CD14-positive monocyte (primary cell): ENCODE results near the gene TTBK1. TPM values are rescaled to one million over a fixed set of nuclear protein-coding genes. Genes with fewer than 3 reads are reported as not detected.

Experiments used
- DNase-seq, 3 donors: peaks; one replicate each; pipeline ENCODE4 v3.0.0-alpha.2; 2011 to 2022
- H2AFZ ChIP-seq: 2 replicates; pipeline ENCODE4 v1.6.0; 2012; ENCODE audit warnings: mild to moderate bottlenecking, low read depth, low read length, inconsistent platforms; ENCODE audit not compliant: insufficient read depth, poor library complexity, severe bottlenecking
- H3K27ac ChIP-seq, 2 donors: 1 replicate in 1 of 2; 2 replicates in 1 of 2; pipeline ENCODE4 v1.5.1; 2012 to 2013; ENCODE audit warnings: low read length in 2 of 2, control low read depth in 1 of 2, inconsistent platforms in 1 of 2, low read depth in 1 of 2, mild to moderate bottlenecking in 1 of 2
- H3K27me3 ChIP-seq, 2 donors: one replicate each; pipeline versions ENCODE4 v1.6.0 to v1.6.1; 2011 to 2013; ENCODE audit warnings: low read length in 2 of 2; ENCODE audit not compliant: control insufficient read depth in 2 of 2, insufficient read depth in 2 of 2
- H3K36me3 ChIP-seq, 2 donors: replicated peaks in 1 of 2; 1 replicate in 1 of 2; 2 replicates in 1 of 2; pipeline versions ENCODE4 v1.5.1 to v1.6.1; 2012 to 2013; ENCODE audit warnings: low read length in 2 of 2, control low read depth in 1 of 2, inconsistent platforms in 1 of 2, mild to moderate bottlenecking in 1 of 2; ENCODE audit not compliant: insufficient read depth in 2 of 2, control insufficient read depth in 1 of 2
- H3K4me1 ChIP-seq, 2 donors: 1 replicate in 1 of 2; 2 replicates in 1 of 2; pipeline versions ENCODE4 v1.5.1 to v1.6.1; 2012 to 2013; ENCODE audit warnings: low read length in 2 of 2, control low read depth in 1 of 2, inconsistent platforms in 1 of 2, mild to moderate bottlenecking in 1 of 2, moderate library complexity in 1 of 2; ENCODE audit not compliant: insufficient read depth in 2 of 2, control insufficient read depth in 1 of 2
- H3K4me2 ChIP-seq: replicated peaks from 2 replicates; pipeline ENCODE3; 2012; ENCODE audit warnings: low read length, moderate library complexity, mild to moderate bottlenecking; ENCODE audit not compliant: poor library complexity, severe bottlenecking; ENCODE audit errors: extremely low read depth
- H3K4me3 ChIP-seq, 3 experiments: fragments of 200-600 bp in 1 of 3; sonication (generic) in 1 of 3; replicated peaks in 1 of 3; 1 replicate in 2 of 3; 2 replicates in 1 of 3; pipeline ENCODE4 v1.5.1; 2011 to 2013; ENCODE audit warnings: low read length in 3 of 3, mild to moderate bottlenecking in 3 of 3, control low read depth in 2 of 3, low read depth in 2 of 3, inconsistent platforms in 1 of 3, moderate library complexity in 1 of 3
- H3K79me2 ChIP-seq: 2 replicates; pipeline ENCODE4 v1.6.0; 2012; ENCODE audit warnings: mild to moderate bottlenecking, control low read depth, inconsistent platforms, low read length, moderate library complexity; ENCODE audit not compliant: insufficient read depth
- H3K9ac ChIP-seq: 2 replicates; pipeline ENCODE4 v1.6.0; 2017; ENCODE audit warnings: low read length, mild to moderate bottlenecking; ENCODE audit not compliant: insufficient read depth, poor library complexity, severe bottlenecking
- H3K9me3 ChIP-seq, 2 donors: replicated peaks in 1 of 2; 1 replicate in 1 of 2; 2 replicates in 1 of 2; pipeline versions ENCODE4 v1.5.1 to v1.6.1; 2012 to 2013; ENCODE audit warnings: low read length in 2 of 2, control low read depth in 1 of 2; ENCODE audit not compliant: control insufficient read depth in 1 of 2, insufficient read depth in 1 of 2
- H4K20me1 ChIP-seq: 2 replicates; pipeline ENCODE4 v1.6.0; 2012; ENCODE audit warnings: mild to moderate bottlenecking, low read length, control low read depth, moderate library complexity; ENCODE audit not compliant: insufficient read depth
- H3K27ac Mint-ChIP-seq, 7 donors: one replicate each; pipeline ENCODE4 v1.8.0; 2020; ENCODE audit warnings: mild to moderate bottlenecking in 7 of 7, mixed read lengths in 7 of 7, moderate library complexity in 6 of 7, inconsistent platforms in 2 of 7
- H3K27me3 Mint-ChIP-seq, 3 donors: one replicate each; pipeline ENCODE4 v1.8.0; 2021 to 2022; ENCODE audit warnings: low read depth in 3 of 3, mild to moderate bottlenecking in 3 of 3, mixed read lengths in 3 of 3, moderate library complexity in 3 of 3, inconsistent platforms in 1 of 3
- H3K36me3 Mint-ChIP-seq, 2 donors: one replicate each; pipeline ENCODE4 v1.8.0; 2020; ENCODE audit warnings: mixed read lengths in 2 of 2, inconsistent platforms in 1 of 2, mild to moderate bottlenecking in 1 of 2
- H3K4me1 Mint-ChIP-seq: one replicate; pipeline ENCODE4 v1.8.0; 2020; ENCODE audit warnings: mild to moderate bottlenecking, mixed read lengths
- H3K4me3 Mint-ChIP-seq, 2 donors: one replicate each; pipeline ENCODE4 v1.8.0; 2020; ENCODE audit warnings: mild to moderate bottlenecking in 2 of 2, mixed read lengths in 2 of 2, moderate library complexity in 1 of 2
- H3K9me3 Mint-ChIP-seq, 7 donors: one replicate each; pipeline ENCODE4 v1.8.0; 2020 to 2022; ENCODE audit warnings: mixed read lengths in 7 of 7, mild to moderate bottlenecking in 6 of 7, moderate library complexity in 6 of 7, inconsistent platforms in 2 of 7
- WGBS: methylation state at CpG from one replicate; pipeline ENCODE4 v1.1.5; 2013; ENCODE audit warnings: missing lambda C conversion rate; ENCODE audit not compliant: insufficient coverage; 5-methylcytosine and 5-hydroxymethylcytosine counted together
- intact Hi-C, 2 donors: fragments of 100-400 bp; cut with micrococcal nuclease; formaldehyde crosslinking; loops; one replicate each; pipeline versions ENCODE4 v1.15.0 to v1.15.1; 2023
- polyA plus RNA-seq, 3 donors: library from polyadenylated mRNA; depleted of rRNA in 1 of 3; unstranded in 2 of 3; stranded (reverse) in 1 of 3; fragments of 300-500 nt in 2 of 3; fragments of >200 nt in 1 of 3; fragmentation: Illumina TruSeq in 2 of 3; gene quantifications; 1 replicate in 2 of 3; 2 replicates in 1 of 3; pipeline ENCODE4 v1.2.3, GENCODE V29; 2012 to 2021
- small RNA-seq: library from RNA; depleted of rRNA; stranded (forward); fragments of <200 nt; gene quantifications from one replicate; pipeline ENCODE3, GENCODE V24; 2012; ENCODE audit warnings: low read depth; ENCODE audit not compliant: insufficient read length
- TF ChIP-seq, protein P1 (sequence below): fragments of 200-600 bp; IDR thresholded peaks from one replicate; pipeline ENCODE4 v1.8.0; 2022; ENCODE audit warnings: antibody characterized with exemption, mild to moderate bottlenecking

The TTBK1 gene
- polyA plus RNA-seq, 3 donors, result not detected

DNA sequence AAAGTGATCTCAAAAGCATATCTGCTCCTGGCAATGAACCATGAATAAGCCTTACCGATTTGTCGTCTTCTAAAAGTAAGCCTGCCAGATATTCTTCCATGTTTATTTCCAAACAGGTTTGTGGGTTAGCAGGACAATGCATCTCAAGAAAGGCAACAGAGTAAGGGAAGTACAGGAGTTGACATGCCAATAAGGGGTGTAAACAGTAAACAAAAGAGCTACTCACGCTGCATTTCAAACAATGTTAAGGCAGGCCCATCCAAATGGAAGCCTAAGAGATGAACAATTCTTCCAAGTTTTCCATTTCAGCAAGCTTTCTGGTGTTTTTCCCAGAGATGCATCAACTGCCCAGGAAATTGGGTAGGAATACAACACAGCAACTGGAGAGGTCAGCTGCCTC is 93.1 kb downstream of the TTBK1 start:
- Mint-ChIP-seq H3K9me3 (no peaks in the 10 kb centered on the region), H3K4me3 (no peak overlapping the region), H3K4me1 (peaks cover 31% of the 10 kb centered on the region), H3K27ac (no peak overlapping the region), H3K36me3 (peaks cover 52 to 55% of the 10 kb centered on the region in 2 donors), H3K27me3 (no peaks in the 10 kb centered on the region)
- TF ChIP-seq, protein P1, sequence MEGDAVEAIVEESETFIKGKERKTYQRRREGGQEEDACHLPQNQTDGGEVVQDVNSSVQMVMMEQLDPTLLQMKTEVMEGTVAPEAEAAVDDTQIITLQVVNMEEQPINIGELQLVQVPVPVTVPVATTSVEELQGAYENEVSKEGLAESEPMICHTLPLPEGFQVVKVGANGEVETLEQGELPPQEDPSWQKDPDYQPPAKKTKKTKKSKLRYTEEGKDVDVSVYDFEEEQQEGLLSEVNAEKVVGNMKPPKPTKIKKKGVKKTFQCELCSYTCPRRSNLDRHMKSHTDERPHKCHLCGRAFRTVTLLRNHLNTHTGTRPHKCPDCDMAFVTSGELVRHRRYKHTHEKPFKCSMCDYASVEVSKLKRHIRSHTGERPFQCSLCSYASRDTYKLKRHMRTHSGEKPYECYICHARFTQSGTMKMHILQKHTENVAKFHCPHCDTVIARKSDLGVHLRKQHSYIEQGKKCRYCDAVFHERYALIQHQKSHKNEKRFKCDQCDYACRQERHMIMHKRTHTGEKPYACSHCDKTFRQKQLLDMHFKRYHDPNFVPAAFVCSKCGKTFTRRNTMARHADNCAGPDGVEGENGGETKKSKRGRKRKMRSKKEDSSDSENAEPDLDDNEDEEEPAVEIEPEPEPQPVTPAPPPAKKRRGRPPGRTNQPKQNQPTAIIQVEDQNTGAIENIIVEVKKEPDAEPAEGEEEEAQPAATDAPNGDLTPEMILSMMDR, result no peak
- Histone ChIP-seq H3K36me3 (peaks cover 43 to 59% of the 10 kb centered on the region in 2 donors), H3K4me2 (no peak overlapping the region), H3K27ac (no peak overlapping the region), H4K20me1 (no peaks in the 10 kb centered on the region), H3K4me3 (no peak overlapping the region), H2AFZ (no peak overlapping the region), H3K27me3 (no peaks in the 10 kb centered on the region), H3K9ac (no peak overlapping the region), H3K79me2 (no peaks in the 10 kb centered on the region), H3K4me1 (peaks cover 32 to 36% of the 10 kb centered on the region in 2 donors), H3K9me3 (no peaks in the 10 kb centered on the region)
- intact Hi-C loops, result loop anchor here in 1 of 2 donors (5.0 kb wide), 1 partner anchor 74 kb away; no protein-coding TSS in a partner anchor
- WGBS, result 100% methylated on average over 1 of the region's 3 CpGs
- DNase-seq, result no peak

Small RNA genes lying within 50 kb of the gene (small RNA-seq; reads per million reads assigned to genes)
- not detected for gene RPL12P47

Other genes starting within 250 kb of the TTBK1 start
- gene MEA1, start 229.5 kb upstream of the TTBK1 start, polyA plus RNA-seq, result 10 to 100 TPM; 31.0 to 59.6 (median 58.8) TPM
- 100 to 1,000 TPM in 2 of 3 donors, 10 to 100 TPM in 1; 51.9 to 141 (median 106) TPM for gene KLHDC3, start 229.2 kb upstream of the TTBK1 start, polyA plus RNA-seq
- gene RRP36, start 221.9 kb upstream of the TTBK1 start, polyA plus RNA-seq, result 10 to 100 TPM; 26.6 to 52.5 (median 43.3) TPM
- 10 to 100 TPM in 1 of 3 donors, 1 to 10 TPM in 2; 1.2 to 11.6 (median 2.4) TPM for gene CUL7, start 189.6 kb upstream of the TTBK1 start, polyA plus RNA-seq
- 10 to 100 TPM; 23.9 to 26.9 (median 26.3) TPM for gene MRPL2, start 184.0 kb upstream of the TTBK1 start, polyA plus RNA-seq
- gene KLC4, start 183.8 kb upstream of the TTBK1 start, polyA plus RNA-seq, result 10 to 100 TPM in 1 of 3 donors, 1 to 10 TPM in 2; 6.0 to 16.2 (median 6.1) TPM
- gene PTK7, start 167.2 kb upstream of the TTBK1 start, polyA plus RNA-seq, result under 1 TPM in 1 of 3 donors, not detected in 2; 0.19 TPM
- 10 to 100 TPM in 1 of 3 donors, 1 to 10 TPM in 2; 3.6 to 26.9 (median 3.8) TPM for gene SRF, start 72.2 kb upstream of the TTBK1 start, polyA plus RNA-seq
- 10 to 100 TPM in 1 of 3 donors, 1 to 10 TPM in 2; 2.9 to 68.8 (median 3.8) TPM for gene CUL9, start 61.3 kb upstream of the TTBK1 start, polyA plus RNA-seq
- 10 to 100 TPM; 31.9 to 55.4 (median 42.7) TPM for gene DNPH1, start 14.0 kb upstream of the TTBK1 start, polyA plus RNA-seq
- not detected for gene SLC22A7, start 54.8 kb downstream of the TTBK1 start, polyA plus RNA-seq
- gene CRIP3, start 65.3 kb downstream of the TTBK1 start, polyA plus RNA-seq, result 10 to 100 TPM in 1 of 3 donors, 1 to 10 TPM in 2; 1.2 to 12.8 (median 1.6) TPM
- 10 to 100 TPM in 1 of 3 donors, 1 to 10 TPM in 2; 3.2 to 19.4 (median 3.6) TPM for gene ZNF318, start 126.2 kb downstream of the TTBK1 start, polyA plus RNA-seq
- 10 to 100 TPM in 2 of 3 donors, 1 to 10 TPM in 1; 7.6 to 32.8 (median 10.2) TPM for gene ABCC10, start 184.1 kb downstream of the TTBK1 start, polyA plus RNA-seq
- under 1 TPM in 1 of 3 donors, not detected in 2; 0.08 TPM for gene DLK2, start 212.1 kb downstream of the TTBK1 start, polyA plus RNA-seq
- 10 to 100 TPM in 1 of 3 donors, 1 to 10 TPM in 2; 3.2 to 43.4 (median 3.2) TPM for gene TJAP1, start 234.1 kb downstream of the TTBK1 start, polyA plus RNA-seq